ENCODE data around the gene HNRNPA3.

DNA sequence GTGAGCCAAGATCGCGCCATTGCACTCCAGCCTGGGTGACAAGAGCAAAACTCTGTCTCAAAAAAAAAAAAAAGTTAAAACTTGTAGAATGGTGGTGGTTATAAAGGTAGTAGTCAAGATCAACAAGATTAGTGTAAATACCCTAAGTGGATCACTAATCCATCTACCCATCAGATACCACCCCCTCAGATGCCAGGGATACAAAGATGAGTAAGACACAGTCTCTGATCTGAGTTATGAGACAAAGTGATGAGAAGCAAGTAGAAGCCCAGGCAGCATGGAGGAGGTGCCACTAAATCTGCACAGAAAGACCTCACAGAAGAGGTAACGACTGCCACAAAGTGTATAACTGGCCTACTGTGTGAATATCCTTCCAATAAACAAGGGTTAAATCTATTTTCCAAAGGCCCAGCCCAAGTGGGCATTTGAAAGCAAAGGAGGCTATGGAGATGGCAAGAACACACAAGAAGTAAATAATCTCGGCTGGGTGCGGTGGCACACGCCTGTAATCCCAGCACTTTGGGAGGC, 31.7 kb downstream of the HNRNPA3 start:
- TF ChIP-seq, protein P1, sequence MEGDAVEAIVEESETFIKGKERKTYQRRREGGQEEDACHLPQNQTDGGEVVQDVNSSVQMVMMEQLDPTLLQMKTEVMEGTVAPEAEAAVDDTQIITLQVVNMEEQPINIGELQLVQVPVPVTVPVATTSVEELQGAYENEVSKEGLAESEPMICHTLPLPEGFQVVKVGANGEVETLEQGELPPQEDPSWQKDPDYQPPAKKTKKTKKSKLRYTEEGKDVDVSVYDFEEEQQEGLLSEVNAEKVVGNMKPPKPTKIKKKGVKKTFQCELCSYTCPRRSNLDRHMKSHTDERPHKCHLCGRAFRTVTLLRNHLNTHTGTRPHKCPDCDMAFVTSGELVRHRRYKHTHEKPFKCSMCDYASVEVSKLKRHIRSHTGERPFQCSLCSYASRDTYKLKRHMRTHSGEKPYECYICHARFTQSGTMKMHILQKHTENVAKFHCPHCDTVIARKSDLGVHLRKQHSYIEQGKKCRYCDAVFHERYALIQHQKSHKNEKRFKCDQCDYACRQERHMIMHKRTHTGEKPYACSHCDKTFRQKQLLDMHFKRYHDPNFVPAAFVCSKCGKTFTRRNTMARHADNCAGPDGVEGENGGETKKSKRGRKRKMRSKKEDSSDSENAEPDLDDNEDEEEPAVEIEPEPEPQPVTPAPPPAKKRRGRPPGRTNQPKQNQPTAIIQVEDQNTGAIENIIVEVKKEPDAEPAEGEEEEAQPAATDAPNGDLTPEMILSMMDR (IDR thresholded peaks at IDR 0.05; ENCODE audit: poor library complexity, severe bottlenecking), result no peak
- no peak for TF ChIP-seq POLR2AphosphoS5 (IDR thresholded peaks at IDR 0.05)
- TF ChIP-seq, protein P2, sequence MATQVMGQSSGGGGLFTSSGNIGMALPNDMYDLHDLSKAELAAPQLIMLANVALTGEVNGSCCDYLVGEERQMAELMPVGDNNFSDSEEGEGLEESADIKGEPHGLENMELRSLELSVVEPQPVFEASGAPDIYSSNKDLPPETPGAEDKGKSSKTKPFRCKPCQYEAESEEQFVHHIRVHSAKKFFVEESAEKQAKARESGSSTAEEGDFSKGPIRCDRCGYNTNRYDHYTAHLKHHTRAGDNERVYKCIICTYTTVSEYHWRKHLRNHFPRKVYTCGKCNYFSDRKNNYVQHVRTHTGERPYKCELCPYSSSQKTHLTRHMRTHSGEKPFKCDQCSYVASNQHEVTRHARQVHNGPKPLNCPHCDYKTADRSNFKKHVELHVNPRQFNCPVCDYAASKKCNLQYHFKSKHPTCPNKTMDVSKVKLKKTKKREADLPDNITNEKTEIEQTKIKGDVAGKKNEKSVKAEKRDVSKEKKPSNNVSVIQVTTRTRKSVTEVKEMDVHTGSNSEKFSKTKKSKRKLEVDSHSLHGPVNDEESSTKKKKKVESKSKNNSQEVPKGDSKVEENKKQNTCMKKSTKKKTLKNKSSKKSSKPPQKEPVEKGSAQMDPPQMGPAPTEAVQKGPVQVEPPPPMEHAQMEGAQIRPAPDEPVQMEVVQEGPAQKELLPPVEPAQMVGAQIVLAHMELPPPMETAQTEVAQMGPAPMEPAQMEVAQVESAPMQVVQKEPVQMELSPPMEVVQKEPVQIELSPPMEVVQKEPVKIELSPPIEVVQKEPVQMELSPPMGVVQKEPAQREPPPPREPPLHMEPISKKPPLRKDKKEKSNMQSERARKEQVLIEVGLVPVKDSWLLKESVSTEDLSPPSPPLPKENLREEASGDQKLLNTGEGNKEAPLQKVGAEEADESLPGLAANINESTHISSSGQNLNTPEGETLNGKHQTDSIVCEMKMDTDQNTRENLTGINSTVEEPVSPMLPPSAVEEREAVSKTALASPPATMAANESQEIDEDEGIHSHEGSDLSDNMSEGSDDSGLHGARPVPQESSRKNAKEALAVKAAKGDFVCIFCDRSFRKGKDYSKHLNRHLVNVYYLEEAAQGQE (IDR thresholded peaks at IDR 0.05; ENCODE audit: borderline replicate concordance), result no peak
- TF ChIP-seq EP300 (conservative IDR thresholded peaks at IDR 0.05; ENCODE audit: poor library complexity, severe bottlenecking), result no peak
- TF ChIP-seq RAD21 (conservative IDR thresholded peaks at IDR 0.05), result no peak
- no peak for TF ChIP-seq SMC3 (conservative IDR thresholded peaks at IDR 0.05; ENCODE audit: poor library complexity)
- no peak for TF ChIP-seq MXI1 (conservative IDR thresholded peaks at IDR 0.05; ENCODE audit: poor library complexity, severe bottlenecking)
- no peak for TF ChIP-seq EZH2 (IDR thresholded peaks at IDR 0.05; ENCODE audit: borderline replicate concordance, insufficient read depth, low read length, poor library complexity, severe bottlenecking)
